ACHN (cell line): ENCODE measurements around the gene SNCG.
"Not testable (repeated sequence)": the region's sequence is repeated elsewhere in the genome, so short reads cannot be mapped to it uniquely, and the experiment has no call there.

ENCODE experiments used
- DNase-seq: peaks from one replicate; pipeline ENCODE4 v3.0.0-alpha.2; 2015
- in situ Hi-C: cut with HindIII; loops from 2 replicates; pipeline ENCODE4 v1.10.0; 2017; ENCODE audit warnings: low sequenced_read_pairs, low pct_ligation_motif_present, low pct_unique_long_range_greater_than_20kb

Gene SNCG

DNA sequence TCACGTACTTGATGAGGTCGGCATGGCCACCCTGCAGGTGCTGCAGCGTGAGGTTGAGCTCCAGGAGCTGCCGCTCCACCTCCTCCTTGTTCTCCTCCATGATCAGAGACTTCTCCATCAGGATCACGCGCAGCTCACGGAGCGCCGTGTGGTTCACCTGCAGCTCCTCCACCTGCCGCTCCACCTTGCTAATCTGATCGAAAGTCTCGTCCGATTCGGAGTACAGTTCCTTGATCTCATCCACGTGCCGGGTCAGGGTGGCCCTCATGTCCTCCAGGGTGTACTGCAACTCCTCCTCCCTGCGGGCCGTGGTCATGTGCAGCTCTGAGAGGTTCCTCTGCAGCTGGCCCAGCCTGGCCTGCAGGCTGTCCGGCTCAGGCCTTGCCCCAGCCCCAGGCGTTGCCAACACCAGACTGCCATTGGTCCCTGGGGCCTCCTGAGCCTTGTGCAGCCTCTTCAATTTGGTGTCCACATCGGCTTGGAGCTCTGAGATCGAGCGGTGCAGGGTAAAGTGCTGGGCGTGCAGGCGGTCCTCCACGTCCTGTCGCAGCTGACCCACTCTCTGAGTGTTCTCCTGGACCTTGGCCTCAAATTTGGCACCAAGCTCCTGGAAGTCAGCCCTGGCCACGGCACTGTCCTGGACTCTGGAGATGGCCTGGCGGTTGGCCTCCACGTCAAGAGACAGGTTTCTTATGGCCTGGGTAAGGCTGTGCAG lies 14.9 kb upstream of the SNCG start:
- in situ Hi-C loops: no loop called here
- no peak for DNase-seq

GRCh38 chr10:86944031-86944419 lies 14.4 kb upstream of the SNCG start:
- no peak for DNase-seq
- in situ Hi-C loops: no loop called here

GRCh38 chr10:86944471-86944870 lies 13.9 kb upstream of the SNCG start:
- no peak for DNase-seq
- in situ Hi-C loops: no loop called here

DNA sequence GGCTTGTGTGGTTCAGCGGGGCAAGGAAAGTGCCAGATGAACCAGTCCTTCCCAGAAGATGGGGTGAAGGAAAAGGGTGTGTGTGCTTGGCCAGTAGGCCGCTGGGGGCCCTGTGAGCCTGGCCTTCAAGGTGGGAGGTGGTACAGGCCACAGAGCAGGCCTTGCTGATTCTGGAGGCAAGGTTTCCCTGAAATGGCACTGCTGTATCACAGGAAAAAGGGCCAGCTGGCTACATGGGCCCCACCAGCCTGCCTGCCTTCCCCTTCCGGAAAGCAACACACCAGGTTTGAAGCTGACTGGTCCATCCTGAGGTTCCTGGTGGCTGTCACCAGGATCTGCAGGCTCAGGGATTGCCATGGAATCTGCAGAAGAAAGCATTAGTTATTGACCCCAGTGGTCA lies 13.5 kb upstream of the SNCG start:
- no peak for DNase-seq
- in situ Hi-C loops: no loop called here

DNA sequence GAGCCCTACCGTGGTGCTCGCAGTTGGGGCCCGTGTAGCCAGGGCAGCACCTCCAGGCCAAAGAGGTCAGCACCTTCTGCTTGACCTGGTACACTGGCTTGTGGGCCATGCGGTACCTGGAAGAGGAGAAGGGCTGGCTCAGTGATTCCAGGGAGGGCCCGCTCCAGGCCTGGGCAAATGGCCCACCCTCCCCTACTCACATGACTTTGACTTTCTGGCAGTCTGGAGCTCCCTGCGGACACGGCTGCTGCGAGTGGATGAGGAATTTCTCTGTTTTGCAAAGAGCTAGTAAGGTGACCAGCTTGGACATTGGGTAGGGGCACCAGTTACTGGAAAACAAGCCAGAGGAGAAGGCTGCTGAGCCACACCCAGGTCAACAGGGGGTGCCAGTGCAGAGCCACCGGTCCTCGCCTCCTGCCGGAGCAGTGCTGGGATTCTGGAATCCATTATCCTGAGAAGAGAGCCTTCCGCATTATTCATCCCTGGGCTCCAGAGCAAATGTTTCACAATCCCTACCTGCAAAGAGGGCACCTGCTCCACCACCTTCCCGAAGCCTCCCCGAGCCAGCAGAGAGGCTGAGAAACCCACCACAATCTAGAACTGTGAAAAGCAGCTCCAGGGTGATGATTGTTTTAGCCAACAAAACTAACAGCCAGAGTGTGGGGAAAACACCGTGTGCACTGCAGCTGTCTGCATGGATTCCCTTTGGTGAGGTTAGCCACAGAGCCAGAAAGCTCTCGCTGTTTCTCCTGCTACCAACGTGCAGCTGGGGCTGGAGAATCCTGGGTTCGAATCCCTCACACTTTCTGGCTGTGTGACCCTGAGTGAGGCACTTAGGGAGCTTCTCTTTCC lies 12.8 kb upstream of the SNCG start:
- in situ Hi-C loops: no loop called here
- peak; percentile 44 for DNase-seq

- no peak for DNase-seq
- in situ Hi-C loops: no loop called here
Observed at GRCh38 chr10:86946213-86947155, 11.9 kb upstream of the SNCG start.

DNA sequence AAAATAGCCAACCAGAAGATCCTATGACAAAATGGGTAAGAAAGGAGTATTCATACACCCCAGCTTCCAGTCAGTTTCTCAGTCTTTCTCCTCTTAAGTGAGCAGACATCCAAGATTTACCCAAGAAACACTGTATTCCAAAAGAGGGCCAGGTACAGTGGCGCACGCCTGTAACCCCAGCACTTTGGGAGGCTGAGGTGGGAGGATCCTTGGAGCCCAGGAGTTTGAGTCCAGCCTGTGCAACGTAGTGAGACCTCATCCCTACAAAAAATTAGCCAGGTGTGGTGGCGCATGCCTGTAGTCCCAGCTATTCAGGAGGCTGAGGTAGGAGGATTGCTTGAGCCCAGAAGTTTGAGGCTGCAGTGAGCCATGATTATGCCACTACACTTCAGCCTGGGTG lies 10.6 kb upstream of the SNCG start:
- DNase-seq, in situ Hi-C loops: not testable (repeated sequence)

DNA sequence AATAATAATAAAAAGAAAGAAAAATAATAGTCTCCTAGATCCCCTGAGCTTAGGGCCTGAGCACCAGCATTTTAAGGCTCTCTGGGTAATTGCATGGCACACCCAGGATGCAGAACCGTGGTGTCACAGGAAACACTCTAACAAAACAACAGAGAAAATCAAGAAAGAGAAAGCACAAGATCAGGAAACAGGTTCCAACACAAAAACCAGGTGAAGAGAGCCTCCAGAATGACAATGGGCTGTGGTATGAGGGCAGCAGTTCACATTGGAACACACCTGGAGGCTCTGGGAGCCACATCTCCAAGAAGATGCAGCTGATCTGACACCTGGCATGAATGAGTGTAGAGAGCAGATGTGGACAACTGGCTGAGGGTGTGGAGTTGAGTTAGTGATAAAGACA lies 8.1 kb upstream of the SNCG start:
- in situ Hi-C loops: no loop called here
- no peak for DNase-seq

- no peak for DNase-seq
- in situ Hi-C loops: no loop called here
Observed at GRCh38 chr10:86951184-86951761, 7.1 kb upstream of the SNCG start.

GRCh38 chr10:86952106-86952505 lies 6.3 kb upstream of the SNCG start:
- in situ Hi-C loops: no loop called here

GRCh38 chr10:86952697-86953096 lies 5.7 kb upstream of the SNCG start:
- DNase-seq, in situ Hi-C loops: not testable (repeated sequence)

More at GRCh38 chr10:86952106-86952505, 6.3 kb upstream of the SNCG start:
- no peak for DNase-seq

DNA sequence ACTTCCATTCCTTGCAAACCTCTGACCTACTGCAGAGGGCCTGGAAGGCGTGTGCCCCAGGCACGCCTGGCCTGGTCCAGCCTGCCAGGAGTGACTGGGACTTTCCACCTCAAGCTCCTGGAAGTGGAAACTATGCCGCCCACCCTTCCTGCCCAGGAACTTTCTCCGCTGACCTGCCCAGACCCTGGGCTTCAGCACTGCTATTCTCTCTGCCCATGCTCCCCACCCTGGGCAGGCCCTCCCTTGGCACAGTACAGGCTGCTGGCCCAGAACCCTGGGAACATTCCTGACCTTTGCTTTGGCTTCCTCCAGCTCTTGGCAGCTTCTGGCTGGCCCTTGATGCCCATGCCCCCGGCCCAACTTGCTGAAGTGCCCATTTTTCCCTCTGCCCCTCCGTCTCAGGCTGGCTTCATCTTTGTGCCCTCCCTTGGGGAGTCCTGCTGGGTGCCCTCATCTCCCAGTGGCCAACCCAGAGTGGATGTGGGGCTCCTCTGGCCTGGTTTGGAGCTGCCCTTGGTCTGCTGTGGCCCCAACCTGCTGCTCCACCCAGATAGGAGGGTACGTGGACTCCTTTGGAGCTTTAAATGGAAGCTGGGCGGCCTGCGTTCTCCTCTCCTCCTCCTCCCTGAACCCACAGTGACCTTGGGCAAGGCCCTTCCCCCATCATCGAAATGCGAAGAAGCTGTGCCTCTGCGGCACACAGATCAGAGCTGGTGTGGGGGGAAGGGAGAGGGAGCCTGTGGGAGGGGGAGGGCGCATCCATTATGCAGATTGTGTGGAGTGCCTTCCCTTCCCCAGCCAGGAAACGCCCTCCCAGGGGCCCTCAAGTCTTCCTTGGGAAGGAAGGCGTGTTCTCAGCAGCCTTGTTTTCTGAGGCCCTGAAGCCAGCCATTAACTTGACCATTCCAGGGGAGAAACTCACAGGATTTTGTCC lies 4.4 kb upstream of the SNCG start:
- in situ Hi-C loops: no loop called here
- no peak for DNase-seq

GRCh38 chr10:86954681-86955500 lies 3.5 kb upstream of the SNCG start:
- in situ Hi-C loops: no loop called here

GRCh38 chr10:86955501-86956194 lies 2.8 kb upstream of the SNCG start:
- in situ Hi-C loops: no loop called here
- no peak for DNase-seq

More at GRCh38 chr10:86954681-86955500, 3.5 kb upstream of the SNCG start:
- no peak for DNase-seq

GRCh38 chr10:86956195-86956847 lies 2.1 kb upstream of the SNCG start:
- DNase-seq: no peak
- in situ Hi-C loops: no loop called here
